ENCODE measurements around the gene TBC1D24. TPM values are rescaled to one million over a fixed set of nuclear protein-coding genes. Genes with fewer than 3 reads are reported as not detected.
A peak's percentile ranks its signal among the peaks of the same experiment; 100 is the strongest.
"Not testable (repeated sequence)": the region's sequence is repeated elsewhere in the genome, so short reads cannot be mapped to it uniquely, and the experiment has no call there.

Gene TBC1D24
- total RNA-seq, 4 donors from 2014 or later, result 5.6 to 16.2 (median 13.6) TPM

GRCh38 chr16:2537451-2538379 lies 62.8 kb downstream of the TBC1D24 start, which contains the start of gene PDPK1:
Gene PDPK1, plus strand, starts transcription at chr16:2538021. Its CDS starts 92 bp downstream, at chr16:2538113.
- H3K4me3 ChIP-seq, result peak within 1 kb of the TSS; percentile 58 to 99 (median 74)
- DNase-seq, result peak; percentile 90 to 97 (median 97)
- peaks cover 0 to 41% (median 20%) of the 10 kb centered on the region in 4 donors for H3K4me1 ChIP-seq
- peaks cover 0 to 4% (median 0%) of the 10 kb centered on the region in 3 donors for H3K36me3 ChIP-seq
- H3K27me3 ChIP-seq, result no peaks in the 10 kb centered on the region
- no peaks in the 10 kb centered on the region for H3K9me3 ChIP-seq
- TF ChIP-seq CTCF (IDR thresholded peaks at IDR 0.05) (no peak), POLR2A (IDR thresholded peaks at IDR 0.05) (peak; percentile 34 to 36)
- peak within 1 kb of the TSS; percentile 68 to 94 (median 90) for H3K27ac ChIP-seq

- peak overlapping the region in 2 of 4 donors; percentile 62 to 99 for H3K4me3 ChIP-seq
- not testable (repeated sequence) for H3K9me3 ChIP-seq
Observed at GRCh38 chr16:2539192-2539844, 64.4 kb downstream of the TBC1D24 start.

GRCh38 chr16:2539845-2540458 lies 65.0 kb downstream of the TBC1D24 start:
- H3K36me3 ChIP-seq, H3K9me3 ChIP-seq, H3K27me3 ChIP-seq: not testable (repeated sequence)
- Histone ChIP-seq H3K27ac (peak overlapping the region in 1 of 4 donors; percentile 66), H3K4me3 (peak overlapping the region in 2 of 4 donors; percentile 6 to 62), H3K4me1 (peaks cover 0 to 41% (median 20%) of the 10 kb centered on the region in 4 donors)
- peak in 3 of 6 experiments; percentile 20 to 36 (median 28) for TF ChIP-seq CTCF (IDR thresholded peaks at IDR 0.05)
- DNase-seq, result peak; percentile 43 to 64 (median 58)

More at GRCh38 chr16:2539192-2539844, 64.4 kb downstream of the TBC1D24 start:
- peak in 1 of 3 donors; percentile 33 for DNase-seq
- H3K27me3 ChIP-seq, H3K36me3 ChIP-seq: not testable (repeated sequence)
- Histone ChIP-seq H3K4me1 (peaks cover 0 to 41% (median 20%) of the 10 kb centered on the region in 4 donors), H3K27ac (peak overlapping the region in 1 of 4 donors; percentile 66)

GRCh38 chr16:2540912-2541311 lies 66.0 kb downstream of the TBC1D24 start:
- not testable (repeated sequence) for DNase-seq, H3K4me3 ChIP-seq, H3K27me3 ChIP-seq, H3K36me3 ChIP-seq, H3K9me3 ChIP-seq
- Histone ChIP-seq H3K4me1 (peaks cover 0 to 44% (median 20%) of the 10 kb centered on the region in 4 donors), H3K27ac (peak overlapping the region in 1 of 4 donors; percentile 66)

- peak; percentile 28 to 78 (median 68) for DNase-seq
- H3K4me1 ChIP-seq, result peaks cover 0 to 44% (median 20%) of the 10 kb centered on the region in 4 donors
Observed at GRCh38 chr16:2541409-2541808, 66.5 kb downstream of the TBC1D24 start.

GRCh38 chr16:2543771-2544170 lies 68.8 kb downstream of the TBC1D24 start:
- H3K36me3 ChIP-seq, DNase-seq, H3K4me3 ChIP-seq, H3K27me3 ChIP-seq, H3K9me3 ChIP-seq, H3K27ac ChIP-seq: not testable (repeated sequence)
- peaks cover 0 to 43% (median 19%) of the 10 kb centered on the region in 4 donors for H3K4me1 ChIP-seq

More at GRCh38 chr16:2541409-2541808, 66.5 kb downstream of the TBC1D24 start:
- not testable (repeated sequence) for H3K4me3 ChIP-seq, H3K9me3 ChIP-seq, H3K27me3 ChIP-seq, H3K36me3 ChIP-seq
- peak overlapping the region in 2 of 4 donors; percentile 8 to 66 for H3K27ac ChIP-seq
- peak in 1 of 6 experiments; percentile 3 for TF ChIP-seq CTCF (IDR thresholded peaks at IDR 0.05)

- not testable (repeated sequence) for DNase-seq, H3K27me3 ChIP-seq, H3K4me3 ChIP-seq, H3K9me3 ChIP-seq, H3K36me3 ChIP-seq, H3K27ac ChIP-seq
- H3K4me1 ChIP-seq, result peaks cover 0 to 17% (median 0%) of the 10 kb centered on the region in 4 donors
Observed at GRCh38 chr16:2550283-2550878, 75.5 kb downstream of the TBC1D24 start.
